Measurements from ENCODE around the gene NT5M.

The NT5M gene

DNA sequence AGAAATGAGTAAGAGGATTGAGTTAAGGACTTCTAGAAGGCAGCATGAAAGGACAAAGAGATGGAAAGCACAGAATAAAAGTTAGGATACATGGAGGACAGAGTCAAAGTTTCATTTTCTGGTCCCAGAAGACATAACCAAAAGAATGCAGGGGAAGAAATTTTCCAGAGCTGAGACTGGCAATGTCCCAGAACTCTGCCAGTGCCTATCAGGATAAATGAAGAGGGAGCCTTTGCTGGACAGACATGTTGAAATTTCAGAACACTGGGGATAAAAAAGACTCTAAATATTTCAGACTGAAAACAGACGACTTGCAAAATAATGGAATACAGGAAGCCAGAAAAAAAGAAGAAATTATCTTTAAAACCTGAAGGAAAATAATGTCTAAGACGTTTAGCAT lies 55.7 kb downstream of the NT5M start:
- Histone ChIP-seq H3K36me3 (replicated peaks in 1 of 2; ENCODE audit: control insufficient read depth in 2 of 2, insufficient read depth in 2 of 2, low read length in 2 of 2) (no peaks in the 10 kb centered on the region), H3K4me2 (ENCODE audit: insufficient read depth, low read length, poor library complexity, severe bottlenecking) (no peak overlapping the region), H3K4me3 (ENCODE audit: low read length in 2 of 2) (no peak overlapping the region), H3K9me3 (replicated peaks in 1 of 2; ENCODE audit: control insufficient read depth in 2 of 2, insufficient read depth in 1 of 2, low read depth in 1 of 2, low read length in 2 of 2) (no peaks in the 10 kb centered on the region), H2BK12ac (ENCODE audit: low read length) (no peak overlapping the region), H2AK5ac (ENCODE audit: low read depth, low read length) (no peak overlapping the region), H2AFZ (ENCODE audit: low read length) (no peak overlapping the region), H2BK120ac (ENCODE audit: low read depth, low read length) (no peak overlapping the region), H3K9ac (ENCODE audit: low read depth, low read length, poor library complexity) (no peak overlapping the region), H2BK15ac (ENCODE audit: low read length) (no peak overlapping the region), H4K8ac (ENCODE audit: low read depth, low read length) (no peak overlapping the region), H3K14ac (ENCODE audit: low read length) (no peak overlapping the region), H4K91ac (ENCODE audit: low read depth, low read length, poor library complexity) (no peak overlapping the region), H3K18ac (ENCODE audit: low read length) (no peak overlapping the region), H3K27me3 (ENCODE audit: control insufficient read depth in 3 of 3, insufficient read depth in 3 of 3, low read depth in 1 of 3, low read length in 3 of 3) (peaks cover 0 to 3% (median 0%) of the 10 kb centered on the region in 3 experiments), H3K4ac (ENCODE audit: low read length) (no peak overlapping the region), H3K23ac (ENCODE audit: low read depth, low read length, poor library complexity) (no peak overlapping the region), H3K4me1 (ENCODE audit: control insufficient read depth in 2 of 2, insufficient read depth in 1 of 2, low read depth in 1 of 2, low read length in 2 of 2) (peaks cover 0 to 4% of the 10 kb centered on the region in 2 donors), H3K27ac (replicated peaks; ENCODE audit: low read length) (no peak overlapping the region), H3K79me1 (ENCODE audit: low read depth, low read length) (no peaks in the 10 kb centered on the region), H2BK5ac (ENCODE audit: low read length) (no peak overlapping the region)
- WGBS, 2 donors (ENCODE audit: extremely low coverage in 2 of 2, insufficient read length in 2 of 2, insufficient replicate concordance in 1 of 2) = no CpG with 5 or more reads among the region's 2 CpGs
- no peak for DNase-seq (ENCODE audit: low spot score)

DNA sequence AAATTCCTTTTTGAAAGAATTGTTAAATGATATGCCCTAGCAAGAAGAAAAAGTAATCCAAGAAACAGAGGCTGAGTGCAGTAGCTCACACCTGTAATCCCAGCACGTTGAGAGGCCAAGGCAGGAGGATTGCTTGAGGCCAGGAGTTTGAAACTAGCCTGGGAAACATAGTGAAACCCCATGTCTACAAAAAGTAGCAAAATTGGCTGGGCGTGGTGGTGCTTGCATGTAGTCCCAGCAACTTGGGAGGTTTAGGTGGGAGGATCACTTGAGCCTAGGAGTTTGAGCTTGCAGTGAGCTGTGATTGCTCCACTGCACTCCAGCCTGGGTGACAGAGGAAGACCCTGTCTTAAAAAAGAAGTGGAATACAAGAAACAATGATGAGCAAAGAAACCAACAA lies 56.1 kb downstream of the NT5M start:
- H3K27me3 ChIP-seq (ENCODE audit: control insufficient read depth in 3 of 3, insufficient read depth in 3 of 3, low read depth in 1 of 3, low read length in 3 of 3) = peaks cover 0 to 3% (median 0%) of the 10 kb centered on the region in 3 experiments
- no peak overlapping the region for H2AFZ ChIP-seq (ENCODE audit: low read length)
- H3K18ac ChIP-seq (ENCODE audit: low read length) = no peak overlapping the region
- H3K79me1 ChIP-seq (ENCODE audit: low read depth, low read length) = no peaks in the 10 kb centered on the region
- no peak for DNase-seq (ENCODE audit: low spot score)
- H2BK120ac ChIP-seq (ENCODE audit: low read depth, low read length) = no peak overlapping the region
- no peak overlapping the region for H4K8ac ChIP-seq (ENCODE audit: low read depth, low read length)
- H3K14ac ChIP-seq (ENCODE audit: low read length) = no peak overlapping the region
- no peak overlapping the region for H3K27ac ChIP-seq (replicated peaks; ENCODE audit: low read length)
- H3K4me1 ChIP-seq (ENCODE audit: control insufficient read depth in 2 of 2, insufficient read depth in 1 of 2, low read depth in 1 of 2, low read length in 2 of 2) = peaks cover 0 to 5% of the 10 kb centered on the region in 2 donors
- no peak overlapping the region for H3K4me3 ChIP-seq (ENCODE audit: low read length in 2 of 2)
- H3K23ac ChIP-seq (ENCODE audit: low read depth, low read length, poor library complexity) = no peak overlapping the region
- no peak overlapping the region for H3K4ac ChIP-seq (ENCODE audit: low read length)
- H3K36me3 ChIP-seq (replicated peaks in 1 of 2; ENCODE audit: control insufficient read depth in 2 of 2, insufficient read depth in 2 of 2, low read length in 2 of 2) = no peaks in the 10 kb centered on the region
- no peak overlapping the region for H4K91ac ChIP-seq (ENCODE audit: low read depth, low read length, poor library complexity)
- H2BK15ac ChIP-seq (ENCODE audit: low read length) = no peak overlapping the region
- H3K4me2 ChIP-seq (ENCODE audit: insufficient read depth, low read length, poor library complexity, severe bottlenecking) = no peak overlapping the region
- H3K9ac ChIP-seq (ENCODE audit: low read depth, low read length, poor library complexity) = no peak overlapping the region
- no peaks in the 10 kb centered on the region for H3K9me3 ChIP-seq (replicated peaks in 1 of 2; ENCODE audit: control insufficient read depth in 2 of 2, insufficient read depth in 1 of 2, low read depth in 1 of 2, low read length in 2 of 2)
- H2BK12ac ChIP-seq (ENCODE audit: low read length) = no peak overlapping the region
- H2AK5ac ChIP-seq (ENCODE audit: low read depth, low read length) = no peak overlapping the region
- no CpG with 5 or more reads among the region's 2 CpGs for WGBS, 2 donors (ENCODE audit: extremely low coverage in 2 of 2, insufficient read length in 2 of 2, insufficient replicate concordance in 1 of 2)
- H2BK5ac ChIP-seq (ENCODE audit: low read length) = no peak overlapping the region

DNA sequence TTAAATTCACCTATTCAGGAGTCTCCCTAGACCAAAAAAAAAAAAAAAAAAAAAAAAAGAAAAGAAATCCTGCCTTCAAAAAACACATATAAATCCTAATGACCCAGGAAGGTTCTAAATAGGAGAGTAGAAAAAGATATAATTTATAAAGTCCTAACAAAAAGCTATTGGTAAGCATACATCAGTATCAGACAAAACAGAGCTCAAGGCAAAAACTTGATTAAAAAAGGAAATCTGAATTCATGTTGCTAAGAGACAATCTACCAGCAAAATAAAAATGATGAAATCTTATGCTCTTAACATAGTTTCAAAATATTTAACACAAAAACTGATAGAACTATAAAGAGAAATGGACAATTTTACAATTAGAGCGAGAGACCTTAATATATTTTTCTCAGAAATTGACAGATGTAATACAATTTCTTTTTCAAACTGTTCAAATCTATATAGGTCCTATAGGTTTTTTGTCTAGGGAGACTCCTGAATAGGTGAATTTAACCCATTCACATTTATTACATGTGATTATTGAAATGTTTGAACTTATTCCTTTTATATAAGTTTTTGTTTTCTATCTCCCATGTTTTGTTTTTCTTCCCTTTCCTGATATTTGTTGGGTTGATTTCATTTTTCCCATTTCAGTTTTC lies 57.0 kb downstream of the NT5M start:
- DNase-seq (ENCODE audit: low spot score) = no peak
- Histone ChIP-seq H3K4me1 (ENCODE audit: control insufficient read depth in 2 of 2, insufficient read depth in 1 of 2, low read depth in 1 of 2, low read length in 2 of 2) (peaks cover 0 to 7% of the 10 kb centered on the region in 2 donors), H3K23ac (ENCODE audit: low read depth, low read length, poor library complexity) (no peak overlapping the region), H3K27me3 (ENCODE audit: control insufficient read depth in 3 of 3, insufficient read depth in 3 of 3, low read depth in 1 of 3, low read length in 3 of 3) (peaks cover 0 to 3% (median 0%) of the 10 kb centered on the region in 3 experiments), H3K9ac (ENCODE audit: low read depth, low read length, poor library complexity) (no peak overlapping the region), H4K8ac (ENCODE audit: low read depth, low read length) (no peak overlapping the region), H2BK12ac (ENCODE audit: low read length) (no peak overlapping the region), H4K91ac (ENCODE audit: low read depth, low read length, poor library complexity) (no peak overlapping the region), H3K14ac (ENCODE audit: low read length) (no peak overlapping the region), H3K27ac (replicated peaks; ENCODE audit: low read length) (no peak overlapping the region), H3K4me2 (ENCODE audit: insufficient read depth, low read length, poor library complexity, severe bottlenecking) (no peak overlapping the region), H3K4me3 (ENCODE audit: low read length in 2 of 2) (no peak overlapping the region), H2AFZ (ENCODE audit: low read length) (no peak overlapping the region), H3K4ac (ENCODE audit: low read length) (no peak overlapping the region), H3K9me3 (replicated peaks in 1 of 2; ENCODE audit: control insufficient read depth in 2 of 2, insufficient read depth in 1 of 2, low read depth in 1 of 2, low read length in 2 of 2) (no peaks in the 10 kb centered on the region), H3K79me1 (ENCODE audit: low read depth, low read length) (no peaks in the 10 kb centered on the region), H2BK5ac (ENCODE audit: low read length) (no peak overlapping the region), H2AK5ac (ENCODE audit: low read depth, low read length) (no peak overlapping the region), H2BK120ac (ENCODE audit: low read depth, low read length) (no peak overlapping the region), H3K36me3 (replicated peaks in 1 of 2; ENCODE audit: control insufficient read depth in 2 of 2, insufficient read depth in 2 of 2, low read length in 2 of 2) (no peaks in the 10 kb centered on the region), H2BK15ac (ENCODE audit: low read length) (no peak overlapping the region), H3K18ac (ENCODE audit: low read length) (no peak overlapping the region)
- no CpG with 5 or more reads among the region's 1 CpG for WGBS, 2 donors (ENCODE audit: extremely low coverage in 2 of 2, insufficient read length in 2 of 2, insufficient replicate concordance in 1 of 2)

DNA sequence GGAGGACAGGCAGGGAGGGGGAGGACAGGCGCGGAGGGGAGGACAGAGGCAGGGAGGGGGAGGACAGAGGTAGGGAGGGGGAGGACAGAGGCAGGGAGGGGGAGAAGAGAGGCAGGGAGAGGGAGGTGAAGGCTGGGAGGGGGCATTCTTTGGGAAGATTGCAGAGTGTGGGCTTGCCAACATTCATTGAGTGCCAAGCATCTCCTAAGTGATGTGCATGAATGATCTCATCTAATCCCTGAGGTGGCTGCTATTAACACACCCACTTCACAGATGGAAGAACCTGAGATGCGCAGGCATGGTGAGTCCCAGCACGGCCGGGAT lies 58.3 kb downstream of the NT5M start:
- no peak for DNase-seq (ENCODE audit: low spot score)
- Histone ChIP-seq H2BK12ac (ENCODE audit: low read length) (no peak overlapping the region), H4K91ac (ENCODE audit: low read depth, low read length, poor library complexity) (no peak overlapping the region), H2AK5ac (ENCODE audit: low read depth, low read length) (no peak overlapping the region), H3K4me3 (ENCODE audit: low read length in 2 of 2) (no peak overlapping the region), H4K8ac (ENCODE audit: low read depth, low read length) (no peak overlapping the region), H2BK15ac (ENCODE audit: low read length) (no peak overlapping the region), H3K23ac (ENCODE audit: low read depth, low read length, poor library complexity) (peak overlapping the region; percentile 55), H2AFZ (ENCODE audit: low read length) (no peak overlapping the region), H3K9ac (ENCODE audit: low read depth, low read length, poor library complexity) (no peak overlapping the region), H3K79me1 (ENCODE audit: low read depth, low read length) (no peaks in the 10 kb centered on the region), H3K4me2 (ENCODE audit: insufficient read depth, low read length, poor library complexity, severe bottlenecking) (no peak overlapping the region), H3K4ac (ENCODE audit: low read length) (no peak overlapping the region), H3K36me3 (replicated peaks in 1 of 2; ENCODE audit: control insufficient read depth in 2 of 2, insufficient read depth in 2 of 2, low read length in 2 of 2) (no peaks in the 10 kb centered on the region), H2BK5ac (ENCODE audit: low read length) (no peak overlapping the region), H2BK120ac (ENCODE audit: low read depth, low read length) (no peak overlapping the region), H3K27ac (replicated peaks; ENCODE audit: low read length) (no peak overlapping the region), H3K27me3 (ENCODE audit: control insufficient read depth in 3 of 3, insufficient read depth in 3 of 3, low read depth in 1 of 3, low read length in 3 of 3) (peaks cover 0 to 4% (median 3%) of the 10 kb centered on the region in 3 experiments), H3K14ac (ENCODE audit: low read length) (no peak overlapping the region), H3K9me3 (replicated peaks in 1 of 2; ENCODE audit: control insufficient read depth in 2 of 2, insufficient read depth in 1 of 2, low read depth in 1 of 2, low read length in 2 of 2) (peaks cover 0 to 4% of the 10 kb centered on the region in 2 donors), H3K18ac (ENCODE audit: low read length) (no peak overlapping the region), H3K4me1 (ENCODE audit: control insufficient read depth in 2 of 2, insufficient read depth in 1 of 2, low read depth in 1 of 2, low read length in 2 of 2) (peaks cover 0 to 6% of the 10 kb centered on the region in 2 donors)
- no CpG with 5 or more reads among the region's 5 CpGs for WGBS, 2 donors (ENCODE audit: extremely low coverage in 2 of 2, insufficient read length in 2 of 2, insufficient replicate concordance in 1 of 2)

Measured in neuronal stem cell (in vitro differentiated cells).